GM12892 (cell line): ENCODE data around the gene SPAG17.

Source experiments
- POLR2A ChIP-seq: IDR thresholded peaks from 2 replicates; pipeline ENCODE4 v1.6.1; 2011; ENCODE audit warnings: low read depth, low read length, control low read depth
- TAF1 ChIP-seq: IDR thresholded peaks from 2 replicates; pipeline ENCODE4 v1.6.1; 2011; ENCODE audit warnings: low read depth, mild to moderate bottlenecking, control low read depth, low read length, borderline replicate concordance

GRCh38 chr1:118075116-118075515 lies 109.9 kb downstream of the SPAG17 start:
- TF ChIP-seq POLR2A (no peak), TAF1 (no peak)
